Measurements from ENCODE around the gene NOVA2. TPM values are rescaled to one million over a fixed set of nuclear protein-coding genes. Genes with fewer than 3 reads are reported as not detected.
A peak's percentile ranks its signal among the peaks of the same experiment; 100 is the strongest.

Gene NOVA2
- total RNA-seq, 4 donors from 2014 or later: 1.2 to 4.6 (median 2.7) TPM

DNA sequence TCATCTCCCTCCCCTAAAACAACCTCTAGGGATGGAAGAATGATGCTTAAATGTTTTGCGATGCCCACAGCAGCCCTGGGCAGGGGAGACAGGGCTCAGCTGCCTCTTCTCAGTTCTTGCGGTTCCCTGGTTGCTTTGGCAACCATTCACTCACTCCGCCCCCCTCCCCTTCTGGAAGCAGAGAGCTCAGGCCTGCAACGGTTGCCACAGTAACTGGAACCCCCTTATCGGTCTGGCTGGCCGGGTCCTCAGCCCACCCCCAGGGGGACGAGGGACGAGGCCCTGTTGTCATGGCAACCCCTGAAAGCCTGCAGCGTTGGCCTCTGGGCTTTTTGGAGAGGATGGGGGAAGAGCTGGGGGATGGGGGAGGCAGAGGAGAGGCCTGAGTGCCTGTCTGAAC lies 19.5 kb downstream of the NOVA2 start:
- intact Hi-C loops (cut with DNase I): no loop called here
- H3K36me3 ChIP-seq: peaks cover 0 to 18% (median 0%) of the 10 kb centered on the region in 4 donors
- H3K4me1 ChIP-seq: peaks cover 13 to 28% (median 23%) of the 10 kb centered on the region in 4 donors
- TF ChIP-seq POLR2AphosphoS5 (IDR thresholded peaks at IDR 0.05): no peak
- TF ChIP-seq, protein P1, sequence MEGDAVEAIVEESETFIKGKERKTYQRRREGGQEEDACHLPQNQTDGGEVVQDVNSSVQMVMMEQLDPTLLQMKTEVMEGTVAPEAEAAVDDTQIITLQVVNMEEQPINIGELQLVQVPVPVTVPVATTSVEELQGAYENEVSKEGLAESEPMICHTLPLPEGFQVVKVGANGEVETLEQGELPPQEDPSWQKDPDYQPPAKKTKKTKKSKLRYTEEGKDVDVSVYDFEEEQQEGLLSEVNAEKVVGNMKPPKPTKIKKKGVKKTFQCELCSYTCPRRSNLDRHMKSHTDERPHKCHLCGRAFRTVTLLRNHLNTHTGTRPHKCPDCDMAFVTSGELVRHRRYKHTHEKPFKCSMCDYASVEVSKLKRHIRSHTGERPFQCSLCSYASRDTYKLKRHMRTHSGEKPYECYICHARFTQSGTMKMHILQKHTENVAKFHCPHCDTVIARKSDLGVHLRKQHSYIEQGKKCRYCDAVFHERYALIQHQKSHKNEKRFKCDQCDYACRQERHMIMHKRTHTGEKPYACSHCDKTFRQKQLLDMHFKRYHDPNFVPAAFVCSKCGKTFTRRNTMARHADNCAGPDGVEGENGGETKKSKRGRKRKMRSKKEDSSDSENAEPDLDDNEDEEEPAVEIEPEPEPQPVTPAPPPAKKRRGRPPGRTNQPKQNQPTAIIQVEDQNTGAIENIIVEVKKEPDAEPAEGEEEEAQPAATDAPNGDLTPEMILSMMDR (IDR thresholded peaks at IDR 0.05): no peak
- TF ChIP-seq EP300 (IDR thresholded peaks at IDR 0.05): no peak
- TF ChIP-seq POLR2A (IDR thresholded peaks at IDR 0.05; ENCODE audit: low read depth): no peak
- no peak for DNase-seq (ENCODE audit: extremely low spot score)
- 13% methylated on average over 8 of the region's 9 CpGs for WGBS
- H3K27ac ChIP-seq (replicated peaks in 1 of 4): no peak overlapping the region
- no peak overlapping the region for H3K4me3 ChIP-seq
- H3K9me3 ChIP-seq: no peaks in the 10 kb centered on the region
- H3K27me3 ChIP-seq: peaks cover 0 to 86% (median 6%) of the 10 kb centered on the region in 4 donors

DNA sequence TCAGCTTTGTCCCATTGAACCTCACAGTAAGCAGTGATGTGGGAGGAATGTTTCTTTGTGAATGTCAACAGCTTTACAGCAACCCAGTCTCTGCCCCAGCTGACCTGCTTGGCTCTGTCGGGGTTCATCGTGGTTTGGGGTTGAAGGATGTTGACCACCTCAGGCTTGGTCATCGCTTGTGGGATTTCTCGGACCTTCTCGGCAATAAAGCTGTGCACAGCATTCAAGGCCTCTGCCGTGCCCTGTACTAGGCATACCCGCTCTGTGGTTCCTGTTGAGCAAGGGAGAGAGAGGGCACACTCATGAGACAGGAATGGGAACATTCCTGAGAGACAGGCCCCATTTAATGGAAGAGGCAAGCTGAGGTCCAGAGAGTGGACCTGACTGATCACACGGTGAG lies 20.0 kb downstream of the NOVA2 start:
- no peak for TF ChIP-seq POLR2A (IDR thresholded peaks at IDR 0.05; ENCODE audit: low read depth)
- TF ChIP-seq, protein P1 (IDR thresholded peaks at IDR 0.05): no peak
- TF ChIP-seq EP300 (IDR thresholded peaks at IDR 0.05): no peak
- no peak for TF ChIP-seq POLR2AphosphoS5 (IDR thresholded peaks at IDR 0.05)
- WGBS: 88% methylated on average over 8 of the region's 8 CpGs
- H3K27me3 ChIP-seq: peaks cover 0 to 82% (median 6%) of the 10 kb centered on the region in 4 donors

DNA sequence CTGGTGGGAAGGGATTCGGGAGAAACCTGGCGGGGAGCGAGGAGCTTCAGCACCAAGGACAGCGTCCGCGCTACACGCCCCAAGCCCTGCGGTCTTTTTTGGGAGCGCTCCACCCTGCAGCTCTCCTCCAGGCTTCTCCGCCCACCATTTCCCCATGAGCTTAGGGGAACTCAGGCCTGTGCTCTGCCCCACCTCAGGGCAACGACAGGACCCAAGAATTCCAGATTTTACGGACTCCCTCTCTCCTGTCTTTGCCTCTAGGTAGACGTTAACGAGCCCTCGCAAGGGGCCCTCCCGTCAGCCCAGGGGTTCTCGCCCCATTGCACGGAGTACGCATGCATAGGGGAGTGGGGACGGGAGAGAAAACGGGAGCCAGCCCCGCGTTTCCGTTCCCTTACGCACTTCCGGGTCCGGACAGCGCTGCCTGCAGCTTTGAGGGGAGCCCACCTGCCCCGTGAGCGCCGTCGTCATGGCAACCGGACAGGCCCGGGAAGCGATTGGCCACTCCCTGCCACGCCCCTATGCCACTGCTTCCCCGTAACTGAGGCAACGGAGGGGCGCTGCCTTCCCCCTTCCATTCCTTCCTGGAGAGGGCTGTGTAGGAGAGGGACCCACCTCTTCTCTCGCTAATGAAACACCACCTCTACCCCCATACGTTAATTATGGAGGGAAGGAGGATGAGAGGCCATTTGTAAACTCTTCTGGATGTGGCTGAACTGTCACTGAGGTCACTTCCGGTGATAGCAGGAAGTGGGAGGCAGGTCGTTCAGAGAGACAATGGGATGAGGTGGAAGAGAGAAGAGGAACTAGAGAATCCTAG lies 20.8 kb downstream of the NOVA2 start:
- intact Hi-C loops (cut with DNase I): no loop called here
- peaks cover 0 to 74% (median 6%) of the 10 kb centered on the region in 4 donors for H3K27me3 ChIP-seq
- peak overlapping the region in 3 of 4 donors; percentile 12 to 14 (median 12) for H3K4me3 ChIP-seq
- peaks cover 13 to 25% (median 18%) of the 10 kb centered on the region in 4 donors for H3K4me1 ChIP-seq
- no peak for DNase-seq (ENCODE audit: extremely low spot score)
- TF ChIP-seq POLR2A (IDR thresholded peaks at IDR 0.05; ENCODE audit: low read depth) (no peak), EP300 (IDR thresholded peaks at IDR 0.05) (no peak), POLR2AphosphoS5 (IDR thresholded peaks at IDR 0.05) (no peak)
- TF ChIP-seq, protein P1 (IDR thresholded peaks at IDR 0.05): no peak
- WGBS: 24% methylated on average over 43 of the region's 43 CpGs
- H3K9me3 ChIP-seq: no peaks in the 10 kb centered on the region
- H3K36me3 ChIP-seq: peaks cover 0 to 19% (median 0%) of the 10 kb centered on the region in 4 donors
- H3K27ac ChIP-seq (replicated peaks in 1 of 4): no peak overlapping the region

More for the DNA sequence above, 20.0 kb downstream of the NOVA2 start:
- intact Hi-C loops (cut with DNase I): no loop called here
- no peak overlapping the region for H3K27ac ChIP-seq (replicated peaks in 1 of 4)
- H3K4me3 ChIP-seq: no peak overlapping the region
- DNase-seq (ENCODE audit: extremely low spot score): no peak
- no peaks in the 10 kb centered on the region for H3K9me3 ChIP-seq
- peaks cover 13 to 26% (median 20%) of the 10 kb centered on the region in 4 donors for H3K4me1 ChIP-seq
- H3K36me3 ChIP-seq: peaks cover 0 to 18% (median 0%) of the 10 kb centered on the region in 4 donors

DNA sequence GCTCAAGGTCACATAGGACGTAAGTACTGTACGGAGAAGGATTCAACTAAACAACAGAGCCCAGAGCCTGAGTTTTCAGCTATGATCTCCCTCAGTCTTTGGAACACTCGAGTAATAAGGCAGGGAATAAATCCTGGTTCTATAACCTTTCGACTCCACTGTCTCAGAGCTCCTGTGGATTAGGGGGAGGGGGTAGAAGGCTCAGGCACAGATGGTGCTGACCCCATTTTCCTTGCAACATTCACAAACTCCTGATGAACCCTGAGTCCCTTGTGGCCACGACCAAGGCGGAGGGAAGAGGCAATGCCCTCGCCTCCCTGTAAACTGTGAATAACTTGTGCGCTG lies 21.4 kb downstream of the NOVA2 start:
- H3K27me3 ChIP-seq: peaks cover 0 to 72% (median 6%) of the 10 kb centered on the region in 4 donors
- H3K4me3 ChIP-seq: no peak overlapping the region
- intact Hi-C loops (cut with DNase I): no loop called here
- TF ChIP-seq POLR2A (IDR thresholded peaks at IDR 0.05; ENCODE audit: low read depth) (no peak), EP300 (IDR thresholded peaks at IDR 0.05) (no peak)
- peaks cover 13 to 25% (median 18%) of the 10 kb centered on the region in 4 donors for H3K4me1 ChIP-seq
- H3K27ac ChIP-seq (replicated peaks in 1 of 4): no peak overlapping the region
- H3K36me3 ChIP-seq: peaks cover 0 to 24% (median 0%) of the 10 kb centered on the region in 4 donors
- DNase-seq (ENCODE audit: extremely low spot score): no peak
- H3K9me3 ChIP-seq: no peaks in the 10 kb centered on the region
- WGBS: 44% methylated on average over 8 of the region's 8 CpGs

DNA sequence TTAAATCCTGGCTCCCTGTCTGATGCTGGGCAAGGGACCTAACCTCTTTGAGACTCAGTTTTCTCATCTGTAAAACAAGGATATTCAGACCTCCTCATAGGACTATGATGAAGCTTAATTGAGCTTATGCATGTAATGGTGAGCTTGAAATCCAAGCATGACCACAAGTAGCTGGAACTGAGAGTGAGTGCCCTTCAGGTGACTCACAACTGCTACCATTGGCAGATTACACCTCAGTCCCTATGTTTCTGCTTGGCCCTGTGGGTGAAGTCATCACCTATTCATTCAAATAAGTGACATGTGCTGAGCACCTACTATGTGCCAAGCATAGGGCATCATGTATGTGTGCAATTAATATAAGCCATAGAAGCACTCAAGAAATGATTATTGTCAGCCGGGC lies 25.7 kb downstream of the NOVA2 start:
- Histone ChIP-seq H3K4me1 (peaks cover 3 to 7% (median 4%) of the 10 kb centered on the region in 4 donors), H3K4me3 (no peak overlapping the region), H3K9me3 (no peaks in the 10 kb centered on the region), H3K36me3 (peaks cover 0 to 38% (median 0%) of the 10 kb centered on the region in 4 donors), H3K27ac (replicated peaks in 1 of 4) (no peak overlapping the region), H3K27me3 (peaks cover 0 to 52% (median 2%) of the 10 kb centered on the region in 4 donors)
- no peak for TF ChIP-seq POLR2AphosphoS5 (IDR thresholded peaks at IDR 0.05)
- TF ChIP-seq POLR2A (IDR thresholded peaks at IDR 0.05; ENCODE audit: low read depth): no peak
- TF ChIP-seq, protein P1 (IDR thresholded peaks at IDR 0.05): no peak
- TF ChIP-seq EP300 (IDR thresholded peaks at IDR 0.05): no peak
- DNase-seq (ENCODE audit: extremely low spot score): no peak
- WGBS: 100% methylated on average over 1 of the region's 1 CpG
- intact Hi-C loops (cut with DNase I): no loop called here

Data from esophagus muscularis mucosa (tissue), 4 donors.